ENCODE data around the gene RFTN2. TPM values are rescaled to one million over a fixed set of nuclear protein-coding genes. Genes with fewer than 3 reads are reported as not detected.
A peak's percentile ranks its signal among the peaks of the same experiment; 100 is the strongest.
"Not testable (repeated sequence)": the region's sequence is repeated elsewhere in the genome, so short reads cannot be mapped to it uniquely, and the experiment has no call there.

RFTN2 gene
- total RNA-seq, 4 donors from 2014 or later: 1.1 to 6.3 (median 3.2) TPM

DNA sequence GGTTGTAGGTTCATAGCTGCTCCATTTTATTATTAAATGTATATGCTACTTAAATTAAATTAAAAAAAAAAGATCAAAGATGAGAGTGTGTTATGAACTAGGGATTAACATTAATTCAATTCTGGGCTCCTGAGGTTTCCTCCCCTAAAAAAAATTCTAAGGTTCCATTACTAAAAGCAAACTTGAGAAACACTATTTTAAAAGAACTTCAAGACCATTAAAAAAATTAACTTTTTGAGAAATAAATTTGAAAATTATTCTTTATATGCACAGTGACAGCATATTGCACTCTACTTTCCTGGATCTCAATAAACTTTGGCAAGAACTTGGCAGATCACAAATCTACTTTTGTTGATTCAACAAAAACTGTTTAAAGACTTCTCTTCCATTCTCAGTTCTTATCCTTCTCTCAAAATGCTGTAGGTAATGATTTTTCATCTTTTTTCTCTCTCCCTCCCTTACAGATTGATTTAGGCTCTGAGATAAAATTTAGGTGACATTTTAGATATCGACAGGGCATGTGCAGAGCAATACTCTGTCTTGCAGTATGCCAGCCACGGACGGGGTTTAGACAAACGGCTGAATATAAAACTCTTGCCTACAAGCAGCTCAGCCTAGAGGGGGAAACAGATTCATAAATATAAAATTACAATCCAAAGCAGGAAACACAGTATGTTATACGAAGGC, 29.2 kb upstream of the RFTN2 start:
- DNase-seq (no peak), ATAC-seq (peak; percentile 50 to 55)
- H3K36me3 ChIP-seq: no peaks in the 10 kb centered on the region
- H3K4me3 ChIP-seq: peak overlapping the region; percentile 78 to 97 (median 85)
- intact Hi-C loops (cut with DNase I; ENCODE audit: low total_unique reads) (loop anchor here (1.0 to 10.0 kb wide), 6 partner anchors 188 to 1760 kb away; partner anchors contain the start of genes COQ10B, HSPE1, MOB4 and PGAP1), in situ Hi-C loops (cut with MboI; ENCODE audit: low sequenced_read_pairs in 4 of 4) (loop anchor here (5.0 to 10.0 kb wide), 4 partner anchors 70 to 190 kb away; partner anchors contain the start of genes BOLL (in 2 of the 4) and MOB4 (in 1 of the 4))
- H3K27ac ChIP-seq: peak overlapping the region; percentile 80 to 83 (median 81)
- H3K27me3 ChIP-seq: no peaks in the 10 kb centered on the region
- TF ChIP-seq, protein P1, sequence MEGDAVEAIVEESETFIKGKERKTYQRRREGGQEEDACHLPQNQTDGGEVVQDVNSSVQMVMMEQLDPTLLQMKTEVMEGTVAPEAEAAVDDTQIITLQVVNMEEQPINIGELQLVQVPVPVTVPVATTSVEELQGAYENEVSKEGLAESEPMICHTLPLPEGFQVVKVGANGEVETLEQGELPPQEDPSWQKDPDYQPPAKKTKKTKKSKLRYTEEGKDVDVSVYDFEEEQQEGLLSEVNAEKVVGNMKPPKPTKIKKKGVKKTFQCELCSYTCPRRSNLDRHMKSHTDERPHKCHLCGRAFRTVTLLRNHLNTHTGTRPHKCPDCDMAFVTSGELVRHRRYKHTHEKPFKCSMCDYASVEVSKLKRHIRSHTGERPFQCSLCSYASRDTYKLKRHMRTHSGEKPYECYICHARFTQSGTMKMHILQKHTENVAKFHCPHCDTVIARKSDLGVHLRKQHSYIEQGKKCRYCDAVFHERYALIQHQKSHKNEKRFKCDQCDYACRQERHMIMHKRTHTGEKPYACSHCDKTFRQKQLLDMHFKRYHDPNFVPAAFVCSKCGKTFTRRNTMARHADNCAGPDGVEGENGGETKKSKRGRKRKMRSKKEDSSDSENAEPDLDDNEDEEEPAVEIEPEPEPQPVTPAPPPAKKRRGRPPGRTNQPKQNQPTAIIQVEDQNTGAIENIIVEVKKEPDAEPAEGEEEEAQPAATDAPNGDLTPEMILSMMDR (IDR thresholded peaks at IDR 0.05 in 4 of 5, conservative IDR thresholded peaks at IDR 0.05 in 1 of 5): no peak
- TF ChIP-seq POLR2A (IDR thresholded peaks at IDR 0.05): no peak
- peaks cover 29 to 43% of the 10 kb centered on the region in 2 donors for H3K4me1 ChIP-seq
- no peaks in the 10 kb centered on the region for H3K9me3 ChIP-seq

DNA sequence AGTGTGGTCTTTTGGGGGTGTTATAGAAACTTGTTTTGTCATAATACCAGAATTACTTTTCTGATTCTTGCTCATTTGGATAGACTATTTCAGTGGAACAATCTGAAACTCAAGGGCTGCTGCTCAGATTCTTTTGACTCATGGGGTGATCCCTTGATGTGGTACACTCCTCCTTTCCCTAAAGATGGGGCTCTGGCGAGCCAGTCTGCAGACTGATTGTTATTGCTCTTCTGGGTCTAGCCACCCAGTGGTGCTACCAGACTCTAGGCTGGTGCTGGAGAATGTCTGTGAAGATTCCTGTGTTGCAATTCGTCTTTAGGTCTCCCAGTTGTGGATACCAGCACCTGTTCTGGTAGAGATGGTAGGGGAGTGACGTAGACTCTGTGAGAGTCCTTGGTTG, 25.6 kb upstream of the RFTN2 start:
- no peak for TF ChIP-seq POLR2A (IDR thresholded peaks at IDR 0.05)
- no peak for ATAC-seq
- intact Hi-C loops (cut with DNase I; ENCODE audit: low total_unique reads): loop anchor here (10.0 kb wide), 2 partner anchors 776 to 1764 kb away; partner anchors contain the start of gene PGAP1
- DNase-seq: no peak
- Histone ChIP-seq H3K4me1 (peaks cover 0 to 9% of the 10 kb centered on the region in 2 donors), H3K4me3 (no peak overlapping the region), H3K9me3 (no peaks in the 10 kb centered on the region), H3K27me3 (no peaks in the 10 kb centered on the region), H3K27ac (no peak overlapping the region), H3K36me3 (no peaks in the 10 kb centered on the region)
- in situ Hi-C loops (cut with MboI; ENCODE audit: low sequenced_read_pairs in 4 of 4): loop anchor here in 3 of 4 donors (10.0 kb wide), 3 partner anchors 74 to 186 kb away; partner anchors contain the start of genes BOLL (in 2 of the 3) and MOB4 (in 1 of the 3)

DNA sequence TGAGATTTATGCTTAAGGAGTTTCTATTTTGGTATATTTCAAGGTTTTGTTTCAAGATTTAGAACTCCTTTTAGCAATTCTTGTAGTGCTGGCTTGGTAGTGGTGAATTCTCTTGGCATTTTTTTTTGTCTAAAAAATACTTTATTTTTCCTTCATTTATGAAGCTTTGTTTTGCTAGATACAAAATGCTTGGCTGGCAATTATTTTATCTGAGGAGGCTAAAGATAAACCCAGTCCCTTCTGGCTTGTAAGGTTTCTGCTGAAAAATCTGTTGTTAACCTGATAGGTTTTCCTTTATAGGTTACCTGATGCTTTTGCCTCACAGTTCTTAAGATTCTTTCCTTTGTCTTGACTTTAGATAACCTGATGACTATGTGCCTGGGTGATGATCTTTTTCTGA, 24.3 kb upstream of the RFTN2 start:
- not testable (repeated sequence) for H3K4me1 ChIP-seq, H3K36me3 ChIP-seq, DNase-seq, H3K27me3 ChIP-seq, H3K9me3 ChIP-seq, H3K27ac ChIP-seq, ATAC-seq, H3K4me3 ChIP-seq
- intact Hi-C loops (cut with DNase I; ENCODE audit: low total_unique reads) (loop anchor here (10.0 kb wide), 2 partner anchors 775 to 1765 kb away; partner anchors contain the start of gene PGAP1), in situ Hi-C loops (cut with MboI; ENCODE audit: low sequenced_read_pairs in 4 of 4) (loop anchor here in 3 of 4 donors (10.0 kb wide), 3 partner anchors 75 to 185 kb away; partner anchors contain the start of genes BOLL (in 2 of the 3) and MOB4 (in 1 of the 3))

DNA sequence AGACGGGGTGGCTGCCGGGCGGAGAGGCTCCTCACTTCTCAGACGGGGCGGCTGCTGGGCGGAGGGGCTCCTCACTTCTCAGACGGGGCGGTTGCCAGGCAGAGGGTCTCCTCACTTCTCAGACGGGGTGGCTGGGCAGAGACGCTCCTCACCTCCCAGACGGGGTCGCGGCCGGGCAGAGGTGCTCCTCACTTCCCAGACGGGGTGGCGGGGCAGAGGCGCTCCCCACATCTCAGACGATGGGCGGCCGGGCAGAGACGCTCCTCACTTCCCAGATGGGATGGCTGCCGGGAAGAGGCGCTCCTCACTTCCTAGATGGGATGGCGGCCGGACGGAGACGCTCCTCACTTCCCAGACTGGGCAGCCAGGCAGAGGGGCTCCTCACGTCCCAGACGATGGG, 21.2 kb upstream of the RFTN2 start:
- H3K4me1 ChIP-seq; in situ Hi-C loops (cut with MboI; ENCODE audit: low sequenced_read_pairs in 4 of 4); H3K4me3 ChIP-seq; H3K36me3 ChIP-seq; DNase-seq; H3K9me3 ChIP-seq; H3K27ac ChIP-seq; H3K27me3 ChIP-seq; ATAC-seq; intact Hi-C loops (cut with DNase I; ENCODE audit: low total_unique reads): not testable (repeated sequence)

DNA sequence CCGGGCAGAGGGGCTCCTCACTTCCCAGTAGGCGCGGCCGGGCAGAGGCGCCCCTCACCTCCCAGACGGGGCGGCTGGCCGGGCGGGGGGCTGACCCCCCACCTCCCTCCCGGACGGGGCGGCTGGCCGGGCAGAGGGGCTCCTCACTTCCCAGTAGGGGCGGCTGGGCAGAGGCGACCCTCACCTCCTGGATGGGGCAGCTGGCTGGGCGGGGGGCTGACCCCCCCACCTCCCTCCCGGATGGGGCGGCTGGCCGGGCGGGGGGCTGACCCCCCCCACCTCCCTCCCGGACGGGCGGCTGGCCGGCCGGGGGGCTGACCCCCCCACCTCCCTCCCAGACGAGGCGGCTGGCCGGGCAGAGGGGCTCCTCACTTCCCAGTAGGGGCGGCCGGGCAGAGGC, 20.6 kb upstream of the RFTN2 start:
- H3K4me3 ChIP-seq; in situ Hi-C loops (cut with MboI; ENCODE audit: low sequenced_read_pairs in 4 of 4); DNase-seq; H3K9me3 ChIP-seq; H3K27ac ChIP-seq; H3K4me1 ChIP-seq; intact Hi-C loops (cut with DNase I; ENCODE audit: low total_unique reads); H3K27me3 ChIP-seq; H3K36me3 ChIP-seq; ATAC-seq: not testable (repeated sequence)

DNA sequence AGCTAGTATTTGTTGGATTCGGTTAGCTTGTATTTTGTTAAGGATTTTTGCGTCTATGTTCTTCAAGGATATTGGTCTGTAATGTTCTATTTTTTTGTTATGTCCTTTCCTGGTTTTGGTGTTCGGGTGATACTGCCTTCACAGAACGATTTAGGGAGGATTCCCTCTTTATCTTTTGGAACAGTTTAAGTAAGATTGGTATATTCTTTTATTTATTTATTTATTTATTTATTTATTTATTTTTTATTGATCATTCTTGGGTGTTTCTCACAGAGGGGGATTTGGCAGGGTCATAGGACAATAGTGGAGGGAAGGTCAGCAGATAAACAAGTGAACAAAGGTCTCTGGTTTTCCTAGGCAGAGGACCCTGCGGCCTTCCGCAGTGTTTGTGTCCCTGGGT, 19.8 kb upstream of the RFTN2 start:
- H3K27me3 ChIP-seq; H3K36me3 ChIP-seq; DNase-seq; ATAC-seq; H3K4me3 ChIP-seq; intact Hi-C loops (cut with DNase I; ENCODE audit: low total_unique reads); H3K27ac ChIP-seq; H3K9me3 ChIP-seq; H3K4me1 ChIP-seq; in situ Hi-C loops (cut with MboI; ENCODE audit: low sequenced_read_pairs in 4 of 4): not testable (repeated sequence)

DNA sequence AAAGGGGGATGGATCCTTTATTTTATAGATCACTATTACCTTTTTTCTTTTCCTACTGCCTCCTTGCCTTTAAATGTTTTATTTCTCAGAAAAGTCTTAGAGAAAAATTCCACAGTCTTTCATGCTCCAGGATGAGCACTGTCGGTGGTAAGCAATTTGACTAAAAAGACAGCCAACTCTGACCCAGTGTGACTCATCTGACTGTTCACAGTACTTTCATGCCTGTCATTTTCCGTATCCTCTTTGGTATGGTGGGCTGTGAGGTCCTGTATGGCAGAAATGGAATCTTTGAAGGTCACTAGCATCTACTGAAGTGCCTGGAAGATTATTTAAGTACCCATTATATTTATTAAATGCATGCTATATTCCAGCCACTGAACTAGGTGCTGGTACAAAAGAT, 2.1 kb upstream of the RFTN2 start:
- H3K27me3 ChIP-seq: no peaks in the 10 kb centered on the region
- no peak for TF ChIP-seq POLR2A (IDR thresholded peaks at IDR 0.05)
- TF ChIP-seq, protein P1 (IDR thresholded peaks at IDR 0.05 in 4 of 5, conservative IDR thresholded peaks at IDR 0.05 in 1 of 5): no peak
- H3K36me3 ChIP-seq: no peaks in the 10 kb centered on the region
- H3K27ac ChIP-seq: no peak overlapping the region
- no peak overlapping the region for H3K4me3 ChIP-seq
- no peaks in the 10 kb centered on the region for H3K9me3 ChIP-seq
- ATAC-seq (no peak), DNase-seq (no peak)
- in situ Hi-C loops (cut with MboI; ENCODE audit: low sequenced_read_pairs in 4 of 4) (no loop called here), intact Hi-C loops (cut with DNase I; ENCODE audit: low total_unique reads) (no loop called here)
- H3K4me1 ChIP-seq: peaks cover 0 to 4% of the 10 kb centered on the region in 2 donors
